ENCODE measurements around the gene SP6.

SP6 gene

GRCh38 chr17:47821424-47822391, 29.3 kb downstream of the SP6 start, which contains the start of gene OSBPL7:
Gene OSBPL7 (minus strand): TSS chr17:47821794. CDS start chr17:47820278, 1,516 bp downstream.
- Histone ChIP-seq H3K27me3 (ENCODE audit: insufficient read depth, low read length, poor library complexity) (no peaks in the 10 kb centered on the region), H3K4me3 (ENCODE audit: low read length) (peak within 1 kb of the TSS; percentile 66), H3K79me1 (ENCODE audit: low read length) (no peaks in the 10 kb centered on the region), H3K18ac (ENCODE audit: low read length) (no peak within 1 kb of the TSS), H3K79me2 (ENCODE audit: control insufficient read depth, insufficient read depth, low read length) (no peaks in the 10 kb centered on the region), H2BK120ac (ENCODE audit: low read depth, low read length) (no peak within 1 kb of the TSS), H3K4me2 (ENCODE audit: low read length) (peak within 1 kb of the TSS; percentile 28), H4K5ac (ENCODE audit: low read length) (peak within 1 kb of the TSS; percentile 44), H3K27ac (ENCODE audit: low read depth, low read length) (no peak within 1 kb of the TSS), H2BK5ac (ENCODE audit: low read length) (no peak within 1 kb of the TSS), H3K4ac (ENCODE audit: low read depth, low read length) (no peak within 1 kb of the TSS), H3K9ac (ENCODE audit: low read length) (peak within 1 kb of the TSS; percentile 68), H2AK5ac (ENCODE audit: low read length) (no peak within 1 kb of the TSS), H3K56ac (ENCODE audit: low read length) (peak within 1 kb of the TSS; percentile 81), H3K4me1 (ENCODE audit: control insufficient read depth, low read depth, low read length) (peaks cover 3% of the 10 kb centered on the region), H3K36me3 (ENCODE audit: control insufficient read depth, insufficient read depth, low read length) (peaks cover 2% of the 10 kb centered on the region), H3K23ac (ENCODE audit: low read length) (no peak within 1 kb of the TSS), H2BK15ac (replicated peaks; ENCODE audit: low read depth) (no peak within 1 kb of the TSS), H4K8ac (ENCODE audit: low read depth, low read length) (no peak within 1 kb of the TSS)
- WGBS (ENCODE audit: extremely low coverage, insufficient coverage, low lambda C conversion rate): no CpG with 5 or more reads among the region's 21 CpGs
- peak; percentile 85 for DNase-seq

GRCh38 chr17:47821031-47821423, 29.9 kb downstream of the SP6 start:
- no peak overlapping the region for H2BK15ac ChIP-seq (replicated peaks; ENCODE audit: low read depth)
- H3K36me3 ChIP-seq (ENCODE audit: control insufficient read depth, insufficient read depth, low read length): no peaks in the 10 kb centered on the region
- H4K8ac ChIP-seq (ENCODE audit: low read depth, low read length): no peak overlapping the region
- no peak overlapping the region for H3K27ac ChIP-seq (ENCODE audit: low read depth, low read length)
- no peak overlapping the region for H3K18ac ChIP-seq (ENCODE audit: low read length)
- no peaks in the 10 kb centered on the region for H3K27me3 ChIP-seq (ENCODE audit: insufficient read depth, low read length, poor library complexity)
- no peak overlapping the region for H4K5ac ChIP-seq (ENCODE audit: low read length)
- H3K79me1 ChIP-seq (ENCODE audit: low read length): no peaks in the 10 kb centered on the region
- peak overlapping the region; percentile 68 for H3K9ac ChIP-seq (ENCODE audit: low read length)
- H3K23ac ChIP-seq (ENCODE audit: low read length): no peak overlapping the region
- H2BK5ac ChIP-seq (ENCODE audit: low read length): no peak overlapping the region
- H2BK120ac ChIP-seq (ENCODE audit: low read depth, low read length): no peak overlapping the region
- no peaks in the 10 kb centered on the region for H3K79me2 ChIP-seq (ENCODE audit: control insufficient read depth, insufficient read depth, low read length)
- DNase-seq: no peak
- no peak overlapping the region for H3K4ac ChIP-seq (ENCODE audit: low read depth, low read length)
- H3K4me3 ChIP-seq (ENCODE audit: low read length): peak overlapping the region; percentile 66
- peak overlapping the region; percentile 81 for H3K56ac ChIP-seq (ENCODE audit: low read length)
- no peak overlapping the region for H2AK5ac ChIP-seq (ENCODE audit: low read length)
- H3K4me1 ChIP-seq (ENCODE audit: control insufficient read depth, low read depth, low read length): peaks cover 3% of the 10 kb centered on the region
- no CpG with 5 or more reads among the region's 4 CpGs for WGBS (ENCODE audit: extremely low coverage, insufficient coverage, low lambda C conversion rate)
- peak overlapping the region; percentile 25 for H3K4me2 ChIP-seq (ENCODE audit: low read length)

- no peak overlapping the region for H3K4me3 ChIP-seq (ENCODE audit: low read length)
- WGBS (ENCODE audit: extremely low coverage, insufficient coverage, low lambda C conversion rate): no CpG with 5 or more reads among the region's 12 CpGs
Observed at GRCh38 chr17:47820033-47820789, 30.8 kb downstream of the SP6 start.

GRCh38 chr17:47819475-47819874, 31.5 kb downstream of the SP6 start:
- H3K4me2 ChIP-seq (ENCODE audit: low read length): no peak overlapping the region
- no peak overlapping the region for H3K4me3 ChIP-seq (ENCODE audit: low read length)
- no peak overlapping the region for H3K27ac ChIP-seq (ENCODE audit: low read depth, low read length)
- no peak overlapping the region for H4K8ac ChIP-seq (ENCODE audit: low read depth, low read length)
- H3K23ac ChIP-seq (ENCODE audit: low read length): no peak overlapping the region
- no peak overlapping the region for H3K56ac ChIP-seq (ENCODE audit: low read length)
- H2BK120ac ChIP-seq (ENCODE audit: low read depth, low read length): no peak overlapping the region
- H2AK5ac ChIP-seq (ENCODE audit: low read length): no peak overlapping the region
- H2BK15ac ChIP-seq (replicated peaks; ENCODE audit: low read depth): no peak overlapping the region
- peaks cover 3% of the 10 kb centered on the region for H3K4me1 ChIP-seq (ENCODE audit: control insufficient read depth, low read depth, low read length)
- H4K5ac ChIP-seq (ENCODE audit: low read length): no peak overlapping the region
- no peaks in the 10 kb centered on the region for H3K27me3 ChIP-seq (ENCODE audit: insufficient read depth, low read length, poor library complexity)
- H2BK5ac ChIP-seq (ENCODE audit: low read length): no peak overlapping the region
- no CpG with 5 or more reads among the region's 10 CpGs for WGBS (ENCODE audit: extremely low coverage, insufficient coverage, low lambda C conversion rate)
- H3K79me2 ChIP-seq (ENCODE audit: control insufficient read depth, insufficient read depth, low read length): no peaks in the 10 kb centered on the region
- H3K79me1 ChIP-seq (ENCODE audit: low read length): no peaks in the 10 kb centered on the region
- no peak overlapping the region for H3K4ac ChIP-seq (ENCODE audit: low read depth, low read length)
- H3K9ac ChIP-seq (ENCODE audit: low read length): no peak overlapping the region
- H3K36me3 ChIP-seq (ENCODE audit: control insufficient read depth, insufficient read depth, low read length): no peaks in the 10 kb centered on the region
- no peak overlapping the region for H3K18ac ChIP-seq (ENCODE audit: low read length)
- no peak for DNase-seq

More at GRCh38 chr17:47820033-47820789, 30.8 kb downstream of the SP6 start:
- H4K5ac ChIP-seq (ENCODE audit: low read length): no peak overlapping the region
- no peaks in the 10 kb centered on the region for H3K79me1 ChIP-seq (ENCODE audit: low read length)
- no peaks in the 10 kb centered on the region for H3K79me2 ChIP-seq (ENCODE audit: control insufficient read depth, insufficient read depth, low read length)
- DNase-seq: no peak
- H4K8ac ChIP-seq (ENCODE audit: low read depth, low read length): no peak overlapping the region
- no peaks in the 10 kb centered on the region for H3K27me3 ChIP-seq (ENCODE audit: insufficient read depth, low read length, poor library complexity)
- no peak overlapping the region for H3K18ac ChIP-seq (ENCODE audit: low read length)
- H3K4me2 ChIP-seq (ENCODE audit: low read length): no peak overlapping the region
- no peak overlapping the region for H3K56ac ChIP-seq (ENCODE audit: low read length)
- no peak overlapping the region for H2BK5ac ChIP-seq (ENCODE audit: low read length)
- H2AK5ac ChIP-seq (ENCODE audit: low read length): no peak overlapping the region
- H3K27ac ChIP-seq (ENCODE audit: low read depth, low read length): no peak overlapping the region
- H3K9ac ChIP-seq (ENCODE audit: low read length): no peak overlapping the region
- H2BK120ac ChIP-seq (ENCODE audit: low read depth, low read length): no peak overlapping the region
- peaks cover 3% of the 10 kb centered on the region for H3K4me1 ChIP-seq (ENCODE audit: control insufficient read depth, low read depth, low read length)
- H3K36me3 ChIP-seq (ENCODE audit: control insufficient read depth, insufficient read depth, low read length): no peaks in the 10 kb centered on the region
- H2BK15ac ChIP-seq (replicated peaks; ENCODE audit: low read depth): no peak overlapping the region
- no peak overlapping the region for H3K4ac ChIP-seq (ENCODE audit: low read depth, low read length)
- no peak overlapping the region for H3K23ac ChIP-seq (ENCODE audit: low read length)

GRCh38 chr17:47818002-47818695, 32.8 kb downstream of the SP6 start:
- H2BK15ac ChIP-seq (replicated peaks; ENCODE audit: low read depth): no peak overlapping the region
- no peak overlapping the region for H3K27ac ChIP-seq (ENCODE audit: low read depth, low read length)
- no peaks in the 10 kb centered on the region for H3K79me1 ChIP-seq (ENCODE audit: low read length)
- DNase-seq: no peak
- no peak overlapping the region for H4K5ac ChIP-seq (ENCODE audit: low read length)
- no peak overlapping the region for H3K23ac ChIP-seq (ENCODE audit: low read length)
- no peaks in the 10 kb centered on the region for H3K79me2 ChIP-seq (ENCODE audit: control insufficient read depth, insufficient read depth, low read length)
- peaks cover 3% of the 10 kb centered on the region for H3K4me1 ChIP-seq (ENCODE audit: control insufficient read depth, low read depth, low read length)
- no CpG with 5 or more reads among the region's 11 CpGs for WGBS (ENCODE audit: extremely low coverage, insufficient coverage, low lambda C conversion rate)
- H3K4me3 ChIP-seq (ENCODE audit: low read length): no peak overlapping the region
- no peak overlapping the region for H3K9ac ChIP-seq (ENCODE audit: low read length)
- H3K56ac ChIP-seq (ENCODE audit: low read length): no peak overlapping the region
- no peak overlapping the region for H4K8ac ChIP-seq (ENCODE audit: low read depth, low read length)
- H3K27me3 ChIP-seq (ENCODE audit: insufficient read depth, low read length, poor library complexity): no peaks in the 10 kb centered on the region
- H2AK5ac ChIP-seq (ENCODE audit: low read length): no peak overlapping the region
- no peak overlapping the region for H3K4me2 ChIP-seq (ENCODE audit: low read length)
- H2BK5ac ChIP-seq (ENCODE audit: low read length): no peak overlapping the region
- H2BK120ac ChIP-seq (ENCODE audit: low read depth, low read length): no peak overlapping the region
- no peak overlapping the region for H3K4ac ChIP-seq (ENCODE audit: low read depth, low read length)
- no peaks in the 10 kb centered on the region for H3K36me3 ChIP-seq (ENCODE audit: control insufficient read depth, insufficient read depth, low read length)
- no peak overlapping the region for H3K18ac ChIP-seq (ENCODE audit: low read length)

Measured in mesendoderm (in vitro differentiated cells).